HG03025 (cell line): ENCODE results near the gene KCP.

ENCODE experiments used
- ATAC-seq: cut with Tn5 transposase; IDR thresholded peaks from one replicate; pipeline ENCODE4 v1.9.1; 2021; ENCODE audit warnings: mild to moderate bottlenecking, moderate library complexity; ENCODE audit not compliant: unreplicated experiment, low FRiP score

Gene KCP

DNA sequence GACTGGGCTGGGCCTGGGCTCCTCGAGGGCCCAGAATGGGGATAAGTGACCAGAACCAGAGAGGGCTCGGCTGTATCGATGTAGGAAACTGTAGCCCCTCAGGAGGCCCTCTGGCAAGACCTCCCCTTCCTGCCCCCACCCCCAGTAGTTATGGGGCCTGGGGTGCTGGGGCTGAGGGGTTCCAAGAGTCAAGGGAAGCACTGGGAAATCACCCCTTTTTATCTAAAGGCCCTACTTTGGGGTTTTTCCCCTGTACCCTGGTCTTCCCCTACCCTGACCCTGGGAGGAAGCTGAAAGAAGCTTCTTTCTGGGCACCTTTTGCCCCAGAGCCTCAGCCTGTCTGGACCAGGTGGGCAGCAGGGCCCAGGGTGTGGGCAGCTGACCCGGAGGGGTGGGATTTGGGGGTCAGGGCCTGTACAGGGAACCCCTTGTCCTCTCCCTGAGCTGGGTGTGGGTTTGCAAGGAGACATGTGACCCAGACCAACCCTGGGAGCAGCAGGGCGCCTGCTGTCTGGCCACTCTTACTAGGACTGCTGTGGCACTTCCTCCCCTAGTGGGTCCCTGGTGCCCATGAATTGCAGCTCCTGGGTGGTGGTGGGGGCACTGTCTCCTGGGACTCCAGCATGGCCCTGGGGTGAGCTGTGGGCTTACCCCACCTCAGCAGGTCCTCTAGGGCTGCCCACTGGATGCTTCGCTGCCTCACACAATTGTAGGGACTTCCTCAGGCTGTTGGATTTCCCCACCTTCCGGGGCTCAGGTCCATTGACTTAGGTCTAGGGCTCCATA lies 28.8 kb upstream of the KCP start:
- ATAC-seq: peak; percentile 6

DNA sequence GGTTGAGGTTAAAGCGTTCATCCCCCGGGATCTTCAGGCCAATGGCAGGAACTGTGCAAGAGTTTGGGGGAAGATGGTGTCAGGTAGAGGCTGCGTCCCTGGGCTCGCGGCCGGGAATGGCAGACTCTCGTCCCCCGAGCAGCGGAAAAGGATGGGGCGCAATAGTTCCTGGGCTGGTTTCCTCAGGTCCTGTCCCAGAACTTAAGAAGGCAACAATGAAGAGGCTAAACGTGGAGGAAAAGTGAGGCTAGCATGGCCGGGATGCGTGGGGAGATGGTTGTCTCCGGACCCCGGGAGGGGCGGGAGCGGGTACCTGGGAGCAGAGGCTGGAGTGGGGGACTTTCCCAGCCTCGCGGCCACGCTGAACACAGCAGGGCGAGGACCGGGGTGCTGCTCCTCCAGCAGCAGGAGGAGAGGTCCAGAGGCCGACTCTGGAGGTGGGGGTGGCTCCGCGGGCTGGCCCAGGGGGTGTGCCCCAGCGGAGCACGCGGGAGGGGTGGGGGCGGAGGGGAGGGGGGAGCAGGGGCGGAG lies 28.1 kb upstream of the KCP start:
- ATAC-seq: no peak

DNA sequence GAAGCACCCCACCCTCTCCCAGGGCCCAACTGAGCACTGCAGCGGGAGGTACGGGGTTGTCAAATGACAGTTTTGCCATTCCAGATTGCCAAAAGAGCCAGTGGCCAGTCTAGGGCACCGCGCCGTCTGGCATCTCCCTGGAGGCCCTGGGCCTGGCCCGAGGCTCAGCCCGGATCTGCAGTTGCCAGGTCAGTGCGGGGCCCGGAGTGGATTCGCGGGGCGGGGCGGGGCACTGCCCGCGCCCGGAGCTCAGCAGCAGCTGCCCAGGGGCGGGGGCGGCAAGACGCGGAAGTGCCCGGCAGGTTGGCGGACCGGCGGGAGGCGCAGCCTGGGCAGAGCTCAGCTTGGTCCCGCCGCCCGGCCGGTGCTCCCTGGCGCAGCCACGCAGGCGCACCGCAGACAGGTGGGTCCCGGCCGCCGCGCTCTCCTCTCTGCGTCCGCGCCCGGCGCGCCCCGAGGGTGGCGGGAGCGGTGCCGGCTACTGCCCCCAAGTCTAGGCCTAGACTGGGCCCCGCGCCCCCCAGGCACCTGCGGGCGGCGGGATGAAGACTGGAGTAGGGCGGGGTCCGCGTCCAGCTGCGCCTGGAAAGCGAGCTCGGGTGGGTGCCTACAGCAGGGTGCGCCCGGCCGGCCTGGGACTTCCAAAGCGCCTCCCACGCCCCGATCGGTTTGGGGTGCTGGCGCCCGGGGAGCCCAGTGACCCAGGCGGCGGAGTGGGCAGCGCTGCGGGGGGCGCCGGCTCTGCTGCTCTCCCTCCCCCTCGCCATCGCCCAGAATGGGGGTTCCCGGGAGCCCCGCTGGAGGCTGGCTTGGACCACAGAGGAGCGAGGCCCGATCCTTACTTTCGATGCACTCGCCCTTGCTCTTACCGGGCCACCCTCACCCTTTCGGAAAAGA lies 27.4 kb upstream of the KCP start, which contains the start of gene IRF5:
IRF5 (plus strand) TSS at position 281 of the 897 bp plus-strand sequence. CDS start 4,155 bp downstream, outside the sequence.
- ATAC-seq: no peak

DNA sequence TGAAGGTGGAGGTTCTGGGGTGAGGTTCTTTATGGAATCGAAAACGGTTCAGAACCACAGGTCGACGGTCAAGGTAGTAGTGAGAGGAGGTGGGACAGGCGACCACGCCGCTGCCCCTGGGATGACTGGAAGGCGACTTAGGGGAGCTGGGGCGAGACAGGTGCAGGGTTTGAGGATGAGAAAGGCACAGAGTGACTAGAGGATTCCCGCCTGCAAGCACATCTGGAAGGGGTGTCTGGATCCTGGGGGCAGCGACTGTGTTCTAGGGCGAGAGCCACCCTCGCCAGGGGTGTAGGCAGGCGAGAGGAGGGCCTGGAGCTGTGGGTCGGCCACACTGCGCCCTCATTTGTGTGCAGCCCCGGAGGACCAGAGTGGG lies 26.8 kb upstream of the KCP start:
- no peak for ATAC-seq

DNA sequence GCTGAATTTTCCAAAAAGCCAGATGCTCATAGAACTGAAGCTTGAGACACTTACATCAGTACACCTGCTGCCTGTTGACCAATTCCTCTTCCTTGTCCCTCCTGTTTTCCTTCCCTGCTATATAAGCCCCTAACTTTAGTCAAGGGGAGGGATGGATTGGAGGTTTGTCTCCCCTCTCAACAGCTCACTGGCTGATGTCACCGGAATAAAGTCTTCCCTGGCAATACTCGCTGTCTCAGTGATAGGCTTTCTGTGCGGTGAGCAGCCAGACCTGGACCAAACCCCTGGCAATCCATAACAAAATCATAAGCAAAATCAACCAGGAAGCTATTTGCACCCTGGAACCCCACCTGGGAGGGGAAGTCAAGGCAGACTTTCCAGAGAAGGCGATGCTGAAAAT lies 26.3 kb upstream of the KCP start:
- no peak for ATAC-seq

DNA sequence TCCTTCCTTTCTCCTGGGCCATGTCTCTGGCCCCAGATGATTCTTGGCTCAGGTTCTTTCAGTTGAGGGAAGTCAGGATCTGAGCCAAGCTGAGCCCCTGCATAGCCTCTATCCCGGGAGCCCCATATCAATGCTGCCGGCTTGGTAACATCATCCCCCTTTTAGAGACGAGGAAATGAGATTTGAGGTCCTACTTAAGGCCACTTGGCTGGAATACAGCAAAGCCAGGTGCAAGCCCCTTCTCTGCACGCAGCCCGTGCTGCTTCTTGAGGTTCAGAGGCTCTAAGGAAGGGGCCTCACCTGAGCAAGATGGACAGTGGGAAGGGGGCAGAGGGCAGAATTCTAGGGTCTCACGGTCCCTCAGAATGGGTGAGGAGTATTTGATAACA lies 24.8 kb upstream of the KCP start:
- ATAC-seq: no peak

DNA sequence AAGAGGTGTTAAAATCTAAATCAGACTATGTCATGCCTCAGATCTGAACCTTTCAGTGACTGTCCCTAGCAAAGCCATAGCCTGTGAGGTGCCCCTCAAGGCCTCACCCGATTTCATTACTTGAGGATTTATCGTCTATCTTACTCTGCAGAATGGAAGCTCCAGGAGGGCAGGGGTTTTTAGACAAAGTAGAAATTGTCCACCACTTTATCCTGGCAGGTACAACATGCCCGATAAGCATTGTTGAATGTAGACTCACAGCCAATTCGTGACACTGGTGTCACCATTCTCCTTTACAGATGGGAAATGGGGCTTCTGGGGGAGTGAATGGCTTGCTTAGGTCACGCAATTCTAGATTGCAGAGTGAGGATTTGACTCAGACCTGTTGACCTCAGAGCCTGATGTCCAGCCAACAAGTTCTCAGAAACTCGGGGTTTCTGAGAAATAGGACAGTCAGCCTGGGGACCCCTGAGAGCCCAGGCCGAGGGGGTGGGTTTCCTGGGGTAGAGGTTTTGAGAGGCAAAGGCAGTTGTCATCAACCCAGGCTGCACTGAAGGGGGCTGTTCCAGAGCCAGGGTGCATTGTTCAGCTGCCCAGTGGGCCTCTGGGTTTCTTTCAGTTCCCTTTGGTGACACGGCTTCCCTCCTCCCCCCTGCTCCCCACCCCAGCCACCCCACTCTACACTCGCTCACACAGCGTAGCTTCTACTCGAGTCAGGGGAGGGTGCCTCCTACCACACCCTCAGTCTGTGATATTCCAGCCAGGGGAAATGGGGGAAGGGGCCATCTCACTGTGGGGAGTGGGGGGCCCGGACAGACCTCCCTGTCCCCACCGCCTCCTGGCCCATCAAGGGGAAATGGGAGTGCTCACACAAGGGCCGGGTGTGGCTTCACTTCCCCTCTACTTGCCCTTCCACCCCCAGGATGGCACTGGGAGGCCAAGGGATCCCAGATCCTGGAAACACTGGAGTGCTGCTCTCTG lies 24.1 kb upstream of the KCP start:
- ATAC-seq: peak; percentile 31

DNA sequence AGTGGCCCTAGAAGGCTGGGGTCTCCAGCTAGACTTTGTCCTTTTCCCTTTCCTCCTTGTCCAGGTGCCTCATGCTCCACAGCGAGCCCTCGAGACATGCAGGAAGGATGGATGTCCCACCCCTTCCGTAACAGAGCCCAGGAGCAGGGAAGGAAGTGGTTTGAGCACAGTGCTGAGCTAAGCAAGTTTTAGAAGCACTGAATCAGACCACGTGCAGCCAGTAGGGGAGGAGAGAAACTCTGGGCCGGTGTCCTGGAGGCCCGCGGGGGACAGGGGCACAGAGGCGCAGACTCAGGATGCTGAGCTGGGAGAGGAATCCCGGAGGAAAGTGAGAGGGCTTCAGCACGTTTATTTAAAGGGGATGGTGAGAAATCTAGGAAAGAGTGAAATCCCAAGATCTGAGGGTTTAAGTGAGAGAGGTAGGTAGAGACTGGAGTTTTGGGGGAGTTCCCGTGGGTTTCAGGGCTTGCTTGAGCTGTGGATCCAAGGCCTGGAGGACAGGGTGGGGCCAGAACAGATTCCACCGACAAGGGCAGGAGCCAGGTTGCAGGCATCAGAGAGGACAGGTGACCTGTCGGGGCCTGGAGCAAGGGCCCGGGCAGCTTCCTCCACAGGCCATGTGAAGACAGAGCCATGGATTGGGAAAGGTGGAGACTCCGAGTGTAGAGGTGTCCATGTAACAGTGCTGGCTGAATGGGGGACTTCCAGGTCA lies 22.8 kb upstream of the KCP start:
- ATAC-seq: peak; percentile 31

DNA sequence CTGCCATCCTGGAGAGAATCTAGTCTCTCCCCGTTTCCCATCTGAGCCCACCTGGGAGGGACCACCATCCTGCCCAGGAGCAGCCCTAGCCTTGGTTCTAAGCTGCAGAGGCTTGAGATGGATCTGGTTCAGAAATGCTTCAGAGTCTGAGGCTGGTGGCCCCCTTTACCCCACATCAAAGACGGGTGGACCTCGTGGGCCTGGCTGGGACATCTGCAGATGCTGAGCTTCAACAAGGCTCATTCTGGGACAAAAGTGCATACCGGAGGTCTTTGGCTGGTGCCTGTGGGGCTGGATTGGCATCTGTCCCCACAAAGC lies 22.3 kb upstream of the KCP start:
- no peak for ATAC-seq

DNA sequence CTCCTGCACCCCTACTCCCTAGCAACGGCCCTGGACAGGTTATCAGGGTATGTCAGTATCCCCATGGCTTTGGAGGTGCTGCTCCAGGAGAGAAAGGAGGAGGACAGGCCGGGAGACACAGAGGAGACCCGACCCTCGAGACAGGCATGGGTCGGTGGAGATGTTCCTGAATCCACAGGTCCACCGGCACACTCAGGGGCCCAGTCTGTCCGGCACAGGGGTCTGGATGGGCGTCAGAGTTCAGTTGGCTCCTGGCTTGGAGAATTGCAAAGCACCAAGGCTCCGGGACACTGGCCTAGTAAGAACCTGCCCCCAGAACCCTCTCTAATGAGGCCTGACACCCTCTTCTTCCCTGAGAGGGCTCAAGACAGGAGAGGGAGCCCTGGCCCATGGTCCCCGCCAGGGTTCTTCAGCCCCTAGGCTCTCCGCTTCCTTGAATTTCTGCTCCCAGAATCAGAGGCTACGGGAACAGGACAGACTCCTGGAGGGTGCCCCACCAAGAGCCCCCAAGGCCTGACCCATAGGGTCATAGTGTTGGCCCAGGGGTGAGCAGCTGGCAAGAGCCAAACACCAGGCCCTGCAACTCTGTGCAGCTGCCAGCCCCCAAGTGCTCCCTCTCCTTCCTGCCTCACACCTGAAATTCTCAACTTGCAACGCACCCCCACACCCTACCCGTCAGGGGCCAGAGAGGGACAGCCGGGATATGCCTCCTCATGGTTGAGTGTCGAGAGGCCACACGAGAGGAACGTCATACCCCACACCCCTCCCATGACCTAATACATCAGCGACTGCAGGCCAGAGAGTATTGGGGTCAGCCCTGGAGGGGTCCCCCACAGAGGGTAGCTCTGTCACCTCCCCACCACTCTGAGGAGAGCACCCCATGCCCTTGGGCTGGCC lies 21.7 kb upstream of the KCP start:
- no peak for ATAC-seq

DNA sequence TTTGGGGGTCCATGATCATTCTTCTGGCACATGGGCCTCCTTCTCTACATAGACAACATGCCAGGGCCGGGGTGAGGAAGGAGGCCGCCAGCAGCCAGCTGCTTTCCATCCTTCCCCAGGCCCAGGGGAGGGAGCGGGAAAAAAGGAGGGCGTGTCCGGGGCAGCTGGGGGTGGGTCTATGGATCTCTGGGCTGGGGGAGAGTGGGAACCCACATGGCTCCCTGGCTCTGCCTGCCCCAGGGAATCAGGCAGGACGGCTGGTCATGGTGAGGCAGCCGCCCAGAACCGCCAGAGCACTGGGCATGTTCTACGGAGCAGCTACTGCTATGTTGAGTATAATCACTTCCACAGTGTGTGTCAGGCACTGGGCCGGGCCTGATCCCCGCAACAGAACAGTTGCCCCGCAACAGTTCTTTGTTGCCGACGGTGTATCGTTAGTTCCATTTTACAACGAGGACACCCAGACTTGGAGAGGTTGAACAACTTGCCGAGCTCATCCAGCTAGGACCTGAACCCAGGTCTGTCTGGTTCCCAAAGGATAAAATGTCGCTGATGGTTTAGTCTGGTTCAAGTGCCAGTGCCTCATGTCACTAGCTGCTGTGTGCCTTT lies 20.8 kb upstream of the KCP start:
- ATAC-seq: no peak

DNA sequence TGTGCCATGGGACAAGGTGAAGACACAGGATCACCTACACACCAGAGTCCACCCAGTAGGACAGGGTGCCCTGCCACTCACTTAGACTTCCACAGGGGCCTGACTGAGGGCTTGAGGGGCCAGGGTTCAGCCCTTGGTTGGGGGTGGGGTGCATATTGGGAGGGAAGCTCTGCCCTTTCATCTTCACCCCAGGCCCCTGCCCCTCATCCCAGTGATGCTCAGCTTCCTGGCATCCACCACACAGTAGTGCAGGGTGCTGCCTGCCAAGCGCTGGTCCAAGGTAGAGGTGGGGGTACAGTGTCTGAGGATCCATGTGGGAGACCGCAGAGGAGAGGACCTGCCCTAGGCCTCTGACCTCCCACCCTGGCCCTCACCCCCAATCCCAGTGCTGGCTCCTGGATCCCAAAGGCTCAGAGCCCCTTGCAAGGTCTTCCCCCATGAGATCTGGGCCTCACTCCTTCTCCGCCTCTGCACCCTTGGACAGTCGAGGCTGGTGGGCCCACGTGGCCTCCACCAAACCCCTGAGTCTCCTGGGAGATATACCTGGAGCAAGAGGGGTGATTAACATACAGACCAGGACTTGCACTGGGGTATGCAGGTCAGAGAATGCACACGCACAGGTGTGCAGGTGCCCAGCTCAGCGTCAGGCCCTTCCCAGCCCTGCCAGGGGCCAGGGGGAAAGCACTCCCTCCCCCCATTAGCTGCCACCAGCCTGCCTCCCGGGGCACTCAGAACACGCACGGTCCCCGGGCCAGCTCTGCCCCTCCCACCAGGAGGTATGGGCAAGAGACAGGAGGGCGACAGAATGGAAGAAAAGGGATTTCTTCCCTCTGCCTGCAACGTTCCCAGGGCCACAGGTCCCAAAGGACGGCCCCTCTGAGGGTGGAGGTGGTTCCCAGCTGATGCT lies 18.6 kb upstream of the KCP start:
- no peak for ATAC-seq

DNA sequence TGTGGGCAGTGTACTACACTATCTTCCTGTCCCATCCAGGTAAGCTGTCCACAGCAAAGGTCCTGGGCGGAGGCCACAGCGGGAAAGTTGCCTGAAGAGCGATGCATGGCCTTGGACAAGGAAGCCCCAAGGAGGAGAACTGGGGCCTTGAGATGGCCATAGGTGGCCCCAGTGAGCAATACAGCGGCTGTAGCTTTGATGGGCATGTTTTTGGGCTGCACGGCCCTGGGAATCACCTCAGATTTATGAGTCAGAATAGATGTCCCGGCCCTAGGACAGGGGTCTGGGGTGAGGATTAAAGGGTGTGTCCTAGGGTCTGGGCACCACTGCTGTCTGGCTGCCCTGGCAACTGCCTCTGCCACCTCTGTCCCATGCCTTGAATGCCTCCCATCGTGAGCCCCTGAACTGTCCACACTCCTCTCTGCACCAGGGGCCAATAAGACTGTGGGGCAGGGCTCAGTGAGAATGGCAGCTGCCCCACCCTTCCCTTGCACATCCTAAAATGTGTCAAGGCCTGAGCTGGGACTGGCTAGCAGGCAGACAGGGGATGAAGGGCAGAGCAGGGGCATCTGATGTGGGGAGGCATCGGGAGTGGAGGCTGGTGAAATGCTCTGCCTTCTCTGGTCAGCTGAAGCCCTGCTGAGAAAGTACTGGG lies 17.8 kb upstream of the KCP start:
- ATAC-seq: no peak

DNA sequence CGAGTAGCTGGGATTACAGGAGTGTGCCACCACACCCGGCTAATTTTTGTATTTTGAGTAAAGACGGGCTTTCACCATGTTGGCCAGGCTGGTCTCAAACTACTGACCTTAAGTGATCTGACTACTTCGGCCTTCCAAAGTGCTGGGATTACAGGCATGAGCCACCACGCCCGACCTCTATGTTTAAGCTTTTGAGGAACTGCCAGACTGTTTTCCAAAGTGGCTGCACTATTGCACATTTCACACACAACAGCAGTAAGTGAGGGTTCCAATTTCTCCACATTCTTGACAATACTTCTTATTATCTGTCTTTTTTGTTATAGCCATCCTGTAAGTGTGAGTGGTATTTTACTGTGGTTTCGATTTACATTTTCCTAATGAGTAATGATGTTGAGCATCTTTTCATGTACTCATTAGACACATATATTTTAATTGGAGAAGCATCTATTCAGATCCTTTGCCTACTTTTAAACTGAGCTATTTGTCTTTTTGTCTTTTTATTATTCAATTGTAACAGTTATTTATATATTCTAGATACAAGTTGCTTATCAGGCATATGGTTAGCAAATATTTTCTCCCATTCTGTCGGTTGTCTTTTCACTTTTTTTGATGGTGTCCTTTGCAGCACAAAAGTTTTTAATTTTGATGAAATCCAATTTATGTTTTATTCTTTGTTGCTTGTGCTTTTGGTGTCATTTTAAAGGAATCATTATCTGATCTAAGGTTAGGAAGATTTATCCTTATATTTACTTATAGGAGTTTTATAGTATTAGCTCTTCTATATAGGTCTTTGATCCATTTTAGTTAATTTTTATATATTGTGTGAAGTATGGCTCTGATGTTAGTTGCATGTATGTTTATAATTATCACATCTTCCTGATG lies 14.4 kb upstream of the KCP start:
- ATAC-seq: no peak

DNA sequence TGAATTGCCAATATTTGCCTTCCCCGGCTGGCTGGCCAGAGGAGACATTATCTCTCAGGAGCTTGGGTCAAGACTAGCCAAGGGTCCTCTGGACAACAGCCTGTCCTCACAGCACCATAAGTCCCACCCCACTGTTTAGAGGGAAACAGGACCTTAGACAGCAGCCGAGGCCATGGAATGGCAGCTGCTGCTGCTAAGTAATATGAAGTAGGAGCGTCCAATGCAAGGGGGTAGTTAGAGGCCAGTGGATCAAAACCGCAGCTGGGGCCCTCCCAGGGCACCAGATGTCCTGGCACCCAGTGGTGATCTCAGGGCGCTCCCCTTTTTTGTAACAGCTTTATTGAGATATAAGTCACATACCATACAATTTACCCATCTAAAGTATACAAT lies 12.9 kb upstream of the KCP start:
- no peak for ATAC-seq
